ENCODE measurements around the gene CD164. TPM values are rescaled to one million over a fixed set of nuclear protein-coding genes. Genes with fewer than 3 reads are reported as not detected.

CD164 gene
- polyA plus RNA-seq, 1 of the 3 experiments (the other 2 are of a cell fraction) = 83.4 TPM

DNA sequence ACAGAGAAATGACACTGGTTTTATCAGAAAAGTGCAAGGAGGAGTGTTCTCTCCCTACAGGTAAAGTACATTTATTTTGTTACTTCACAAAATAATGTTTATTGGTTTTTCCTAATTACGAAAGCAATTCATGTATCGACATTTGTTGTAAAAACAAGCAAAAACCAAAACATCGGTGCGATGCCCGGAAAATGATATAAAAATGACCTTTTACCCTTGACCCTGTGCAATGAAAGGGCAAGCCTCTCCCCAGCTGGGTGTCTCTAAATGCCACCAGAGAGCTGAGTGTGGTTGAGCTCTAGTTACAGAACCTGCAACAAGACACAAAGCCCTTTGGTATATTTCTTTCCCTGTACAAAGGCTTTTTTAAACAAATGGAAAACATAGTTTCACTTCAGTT lies 65.4 kb downstream of the CD164 start:
- WGBS (ENCODE audit: low lambda C conversion rate) = 88% methylated on average over 5 of the region's 5 CpGs
- H3K4me3 ChIP-seq (ENCODE audit: low read depth in 2 of 2, low read length in 1 of 2) = no peak overlapping the region
- H3K9ac ChIP-seq = no peak overlapping the region
- no peaks in the 10 kb centered on the region for H3K36me3 ChIP-seq (replicated peaks in 1 of 2; ENCODE audit: control insufficient read depth in 1 of 2, insufficient read depth in 2 of 2, low read length in 1 of 2)
- no peak overlapping the region for H3K4me2 ChIP-seq
- H3F3A ChIP-seq (replicated peaks; ENCODE audit: insufficient read depth) = no peaks in the 10 kb centered on the region
- no peaks in the 10 kb centered on the region for H3K9me2 ChIP-seq
- H3K9me3 ChIP-seq = no peaks in the 10 kb centered on the region
- no peak for TF ChIP-seq SMC3 (IDR thresholded peaks at IDR 0.05; ENCODE audit: low read depth, low read length)
- no peak for TF ChIP-seq FOXJ3 (CRISPR knock-in tag; IDR thresholded peaks at IDR 0.05)
- TF ChIP-seq, protein P1, sequence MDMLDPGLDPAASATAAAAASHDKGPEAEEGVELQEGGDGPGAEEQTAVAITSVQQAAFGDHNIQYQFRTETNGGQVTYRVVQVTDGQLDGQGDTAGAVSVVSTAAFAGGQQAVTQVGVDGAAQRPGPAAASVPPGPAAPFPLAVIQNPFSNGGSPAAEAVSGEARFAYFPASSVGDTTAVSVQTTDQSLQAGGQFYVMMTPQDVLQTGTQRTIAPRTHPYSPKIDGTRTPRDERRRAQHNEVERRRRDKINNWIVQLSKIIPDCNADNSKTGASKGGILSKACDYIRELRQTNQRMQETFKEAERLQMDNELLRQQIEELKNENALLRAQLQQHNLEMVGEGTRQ (IDR thresholded peaks at IDR 0.05; ENCODE audit: borderline replicate concordance, low read depth, low read length) = no peak
- ChIA-PET POLR2A (no interaction called here), CTCF (interaction anchor here (0.6 to 1.8 kb wide), 2 partner anchors 12 to 1142 kb away, joined by 7 to 8 read pairs; no protein-coding TSS in a partner anchor)
- no peak for DNase-seq
- no peaks in the 10 kb centered on the region for H3K27me3 ChIP-seq (ENCODE audit: insufficient read depth)
- H2AFZ ChIP-seq (ENCODE audit: low read depth) = no peak overlapping the region
- no peaks in the 10 kb centered on the region for H3K79me2 ChIP-seq (ENCODE audit: insufficient read depth)
- no peaks in the 10 kb centered on the region for H4K20me1 ChIP-seq (ENCODE audit: insufficient read depth)
- H3K27ac ChIP-seq (ENCODE audit: low read depth in 2 of 2, low read length in 1 of 2) = no peak overlapping the region
- no peaks in the 10 kb centered on the region; a peak in 1 of 4 replicates for H3K4me1 ChIP-seq (ENCODE audit: control insufficient read depth in 1 of 2, insufficient read depth in 2 of 2, low read depth in 1 of 2, low read length in 1 of 2)

Other genes with a start within 250 kb of the CD164 start
- gene PPIL6, start 58.2 kb upstream of the CD164 start, polyA plus RNA-seq (2012; rRNA removed) = 1.1 and 1.9 TPM in 2 replicates
- 9.7 and 11.4 TPM in 2 replicates for gene SMPD2, start 58.3 kb upstream of the CD164 start, polyA plus RNA-seq (2012; rRNA removed)
- 45.6 and 56.3 TPM in 2 replicates for gene MICAL1, start 73.3 kb upstream of the CD164 start, polyA plus RNA-seq (2012; rRNA removed)
- 1.7 and 2.1 TPM in 2 replicates for gene ZBTB24, start 100.8 kb upstream of the CD164 start, polyA plus RNA-seq (2012; rRNA removed)